ENCODE data around the gene GOLGA6L9.
"Not testable (repeated sequence)": the region's sequence is repeated elsewhere in the genome, so short reads cannot be mapped to it uniquely, and the experiment has no call there.

GOLGA6L9 gene

GRCh38 chr15:82401918-82402317 is 27.7 kb upstream of the GOLGA6L9 start:
- not testable (repeated sequence) for H2AFZ ChIP-seq (ENCODE audit: low read length); H3K27me3 ChIP-seq (ENCODE audit: insufficient read depth, low read length); H3K9ac ChIP-seq (ENCODE audit: low read length); H3F3A ChIP-seq (ENCODE audit: insufficient read depth, low read length); H3K9me2 ChIP-seq (ENCODE audit: low read depth, low read length); H3K79me2 ChIP-seq (ENCODE audit: insufficient read depth, low read length); H3K4me2 ChIP-seq (ENCODE audit: low read length); H3K9me3 ChIP-seq (ENCODE audit: low read length); H3K4me3 ChIP-seq (ENCODE audit: low read depth, low read length, poor library complexity, severe bottlenecking); H3K36me3 ChIP-seq (ENCODE audit: insufficient read depth, low read length); H4K20me1 ChIP-seq (ENCODE audit: insufficient read depth, low read length)
- H3K4me1 ChIP-seq (ENCODE audit: insufficient read depth, low read length, severe bottlenecking), result peaks cover 59% of the 10 kb centered on the region
- peak overlapping the region; percentile 27 for H3K27ac ChIP-seq (ENCODE audit: low read depth, low read length, poor library complexity, severe bottlenecking)

GRCh38 chr15:82402341-82402740 is 27.3 kb upstream of the GOLGA6L9 start:
- H3K9me3 ChIP-seq (ENCODE audit: low read length); H3K9me2 ChIP-seq (ENCODE audit: low read depth, low read length): not testable (repeated sequence)

GRCh38 chr15:82406211-82406610 is 23.4 kb upstream of the GOLGA6L9 start:
- H3K27ac ChIP-seq (ENCODE audit: low read depth, low read length, poor library complexity, severe bottlenecking); H3K9me3 ChIP-seq (ENCODE audit: low read length); H3K4me2 ChIP-seq (ENCODE audit: low read length); H3F3A ChIP-seq (ENCODE audit: insufficient read depth, low read length); H3K9me2 ChIP-seq (ENCODE audit: low read depth, low read length); H3K27me3 ChIP-seq (ENCODE audit: insufficient read depth, low read length); H3K36me3 ChIP-seq (ENCODE audit: insufficient read depth, low read length); H4K20me1 ChIP-seq (ENCODE audit: insufficient read depth, low read length); H3K4me3 ChIP-seq (ENCODE audit: low read depth, low read length, poor library complexity, severe bottlenecking); H3K9ac ChIP-seq (ENCODE audit: low read length); H2AFZ ChIP-seq (ENCODE audit: low read length); H3K79me2 ChIP-seq (ENCODE audit: insufficient read depth, low read length): not testable (repeated sequence)
- peaks cover 30% of the 10 kb centered on the region for H3K4me1 ChIP-seq (ENCODE audit: insufficient read depth, low read length, severe bottlenecking)

More at GRCh38 chr15:82402341-82402740, 27.3 kb upstream of the GOLGA6L9 start:
- not testable (repeated sequence) for H3K27ac ChIP-seq (ENCODE audit: low read depth, low read length, poor library complexity, severe bottlenecking); H3K4me2 ChIP-seq (ENCODE audit: low read length); H3K9ac ChIP-seq (ENCODE audit: low read length); H3K4me3 ChIP-seq (ENCODE audit: low read depth, low read length, poor library complexity, severe bottlenecking); H3K27me3 ChIP-seq (ENCODE audit: insufficient read depth, low read length); H2AFZ ChIP-seq (ENCODE audit: low read length); H3F3A ChIP-seq (ENCODE audit: insufficient read depth, low read length); H3K79me2 ChIP-seq (ENCODE audit: insufficient read depth, low read length); H4K20me1 ChIP-seq (ENCODE audit: insufficient read depth, low read length); H3K36me3 ChIP-seq (ENCODE audit: insufficient read depth, low read length)
- H3K4me1 ChIP-seq (ENCODE audit: insufficient read depth, low read length, severe bottlenecking), result peaks cover 59% of the 10 kb centered on the region

- not testable (repeated sequence) for H3K4me3 ChIP-seq (ENCODE audit: low read depth, low read length, poor library complexity, severe bottlenecking); H3K36me3 ChIP-seq (ENCODE audit: insufficient read depth, low read length); H3F3A ChIP-seq (ENCODE audit: insufficient read depth, low read length); H3K9me2 ChIP-seq (ENCODE audit: low read depth, low read length); H4K20me1 ChIP-seq (ENCODE audit: insufficient read depth, low read length); H2AFZ ChIP-seq (ENCODE audit: low read length); H3K4me2 ChIP-seq (ENCODE audit: low read length); H3K27ac ChIP-seq (ENCODE audit: low read depth, low read length, poor library complexity, severe bottlenecking); H3K9ac ChIP-seq (ENCODE audit: low read length); H3K27me3 ChIP-seq (ENCODE audit: insufficient read depth, low read length); H3K9me3 ChIP-seq (ENCODE audit: low read length); H3K79me2 ChIP-seq (ENCODE audit: insufficient read depth, low read length)
- peaks cover 12% of the 10 kb centered on the region for H3K4me1 ChIP-seq (ENCODE audit: insufficient read depth, low read length, severe bottlenecking)
Observed at GRCh38 chr15:82410306-82410705, 19.3 kb upstream of the GOLGA6L9 start.

GRCh38 chr15:82411595-82411994 is 18.0 kb upstream of the GOLGA6L9 start:
- not testable (repeated sequence) for H3K4me3 ChIP-seq (ENCODE audit: low read depth, low read length, poor library complexity, severe bottlenecking); H3K4me2 ChIP-seq (ENCODE audit: low read length); H3K9ac ChIP-seq (ENCODE audit: low read length); H3K79me2 ChIP-seq (ENCODE audit: insufficient read depth, low read length); H2AFZ ChIP-seq (ENCODE audit: low read length); H3K36me3 ChIP-seq (ENCODE audit: insufficient read depth, low read length); H3K4me1 ChIP-seq (ENCODE audit: insufficient read depth, low read length, severe bottlenecking); H3K9me3 ChIP-seq (ENCODE audit: low read length); H3K9me2 ChIP-seq (ENCODE audit: low read depth, low read length); H3F3A ChIP-seq (ENCODE audit: insufficient read depth, low read length); H3K27ac ChIP-seq (ENCODE audit: low read depth, low read length, poor library complexity, severe bottlenecking); H4K20me1 ChIP-seq (ENCODE audit: insufficient read depth, low read length); H3K27me3 ChIP-seq (ENCODE audit: insufficient read depth, low read length)

- H3K9me3 ChIP-seq (ENCODE audit: low read length); H2AFZ ChIP-seq (ENCODE audit: low read length); H4K20me1 ChIP-seq (ENCODE audit: insufficient read depth, low read length); H3K4me1 ChIP-seq (ENCODE audit: insufficient read depth, low read length, severe bottlenecking); H3K27ac ChIP-seq (ENCODE audit: low read depth, low read length, poor library complexity, severe bottlenecking); H3F3A ChIP-seq (ENCODE audit: insufficient read depth, low read length); H3K27me3 ChIP-seq (ENCODE audit: insufficient read depth, low read length); H3K4me2 ChIP-seq (ENCODE audit: low read length); H3K79me2 ChIP-seq (ENCODE audit: insufficient read depth, low read length); H3K36me3 ChIP-seq (ENCODE audit: insufficient read depth, low read length); H3K4me3 ChIP-seq (ENCODE audit: low read depth, low read length, poor library complexity, severe bottlenecking); H3K9ac ChIP-seq (ENCODE audit: low read length); H3K9me2 ChIP-seq (ENCODE audit: low read depth, low read length): not testable (repeated sequence)
Observed at GRCh38 chr15:82414525-82415191, 15.0 kb upstream of the GOLGA6L9 start.

GRCh38 chr15:82420516-82420915 is 9.1 kb upstream of the GOLGA6L9 start:
- not testable (repeated sequence) for H3K27ac ChIP-seq (ENCODE audit: low read depth, low read length, poor library complexity, severe bottlenecking); H3K4me1 ChIP-seq (ENCODE audit: insufficient read depth, low read length, severe bottlenecking); H3K4me2 ChIP-seq (ENCODE audit: low read length); H3F3A ChIP-seq (ENCODE audit: insufficient read depth, low read length); H3K9me2 ChIP-seq (ENCODE audit: low read depth, low read length); H2AFZ ChIP-seq (ENCODE audit: low read length); H4K20me1 ChIP-seq (ENCODE audit: insufficient read depth, low read length); H3K27me3 ChIP-seq (ENCODE audit: insufficient read depth, low read length); H3K79me2 ChIP-seq (ENCODE audit: insufficient read depth, low read length); H3K4me3 ChIP-seq (ENCODE audit: low read depth, low read length, poor library complexity, severe bottlenecking); H3K9me3 ChIP-seq (ENCODE audit: low read length); H3K9ac ChIP-seq (ENCODE audit: low read length); H3K36me3 ChIP-seq (ENCODE audit: insufficient read depth, low read length)

GRCh38 chr15:82420966-82421365 is 8.7 kb upstream of the GOLGA6L9 start:
- H4K20me1 ChIP-seq (ENCODE audit: insufficient read depth, low read length); H3K4me3 ChIP-seq (ENCODE audit: low read depth, low read length, poor library complexity, severe bottlenecking); H3K4me2 ChIP-seq (ENCODE audit: low read length); H3K9me3 ChIP-seq (ENCODE audit: low read length); H3K27me3 ChIP-seq (ENCODE audit: insufficient read depth, low read length); H3K36me3 ChIP-seq (ENCODE audit: insufficient read depth, low read length); H2AFZ ChIP-seq (ENCODE audit: low read length); H3K9me2 ChIP-seq (ENCODE audit: low read depth, low read length); H3K27ac ChIP-seq (ENCODE audit: low read depth, low read length, poor library complexity, severe bottlenecking); H3F3A ChIP-seq (ENCODE audit: insufficient read depth, low read length); H3K79me2 ChIP-seq (ENCODE audit: insufficient read depth, low read length); H3K4me1 ChIP-seq (ENCODE audit: insufficient read depth, low read length, severe bottlenecking); H3K9ac ChIP-seq (ENCODE audit: low read length): not testable (repeated sequence)

Measured in OCI-LY1 (cell line).